Activated naive CD4-positive, alpha-beta T cell (primary cell): ENCODE measurements around the gene MAEA.
A peak's percentile ranks its signal among the peaks of the same experiment; 100 is the strongest.

Experiments used
- DNase-seq, 4 experiments: peaks; one replicate each; lab custom pipeline; 2025; lab: John Stamatoyannopoulos, UW

The MAEA gene

GRCh38 chr4:1289207-1290164 lies at the start of gene MAEA:
TSS of gene MAEA (plus strand) at chr4:1289891. CDS start at chr4:1289914, 23 bp downstream.
- peak; percentile 90 to 96 (median 94) for DNase-seq

GRCh38 chr4:1239950-1240307 lies 49.8 kb upstream of the MAEA start:
- DNase-seq, result no peak

GRCh38 chr4:1240721-1241465 lies 48.8 kb upstream of the MAEA start:
- no peak for DNase-seq

GRCh38 chr4:1241466-1241935 lies 48.2 kb upstream of the MAEA start:
- DNase-seq, result no peak

GRCh38 chr4:1241936-1242505 lies 47.7 kb upstream of the MAEA start:
- no peak for DNase-seq

GRCh38 chr4:1242506-1243450 lies 46.9 kb upstream of the MAEA start:
- no peak for DNase-seq

GRCh38 chr4:1243451-1244080 lies 46.1 kb upstream of the MAEA start:
- DNase-seq, result no peak

- no peak for DNase-seq
Measured at GRCh38 chr4:1244081-1244977, 45.4 kb upstream of the MAEA start.

GRCh38 chr4:1244978-1245471 lies 44.7 kb upstream of the MAEA start:
- no peak for DNase-seq

GRCh38 chr4:1245481-1246051 lies 44.1 kb upstream of the MAEA start:
- no peak for DNase-seq

GRCh38 chr4:1246111-1246881 lies 43.4 kb upstream of the MAEA start:
- DNase-seq, result no peak

GRCh38 chr4:1246901-1247863 lies 42.5 kb upstream of the MAEA start:
- no peak for DNase-seq

- peak in 1 of 4 experiments; percentile 67 for DNase-seq
Measured at GRCh38 chr4:1247864-1248244, 41.8 kb upstream of the MAEA start.

GRCh38 chr4:1248245-1249147 lies 41.2 kb upstream of the MAEA start, which contains the start of gene CTBP1:
TSS of gene CTBP1 (minus strand) at chr4:1249130. CDS start at chr4:1241331, 7,799 bp downstream.
- DNase-seq, result peak; percentile 65 to 84 (median 74)

GRCh38 chr4:1249148-1249730 lies 40.5 kb upstream of the MAEA start:
- peak in 3 of 4 experiments; percentile 56 to 86 (median 66) for DNase-seq
